GM12878 (cell line): ENCODE measurements around the gene LIMCH1.

Source experiments
- CTCF ChIP-seq, 3 experiments: IDR thresholded peaks in 2 of 3; conservative IDR thresholded peaks in 1 of 3; 2 replicates each; pipeline ENCODE4 v1.5.1; 2011; ENCODE audit warnings: low read depth in 3 of 3, low read length in 3 of 3, mild to moderate bottlenecking in 3 of 3, control low read depth in 2 of 3, moderate library complexity in 2 of 3, inconsistent platforms in 1 of 3, mixed read lengths in 1 of 3; ENCODE audit not compliant: control insufficient read depth in 2 of 3, insufficient read depth in 1 of 3; ENCODE audit errors: extremely low read depth in 1 of 3
- ESRRA ChIP-seq: IDR thresholded peaks from 2 replicates; pipeline ENCODE4 v1.6.1; 2012; ENCODE audit warnings: mild to moderate bottlenecking, low read length, improper control_type of control experiment
- ETV6 ChIP-seq, 2 experiments: fragments of 450-650 bp in 1 of 2; IDR thresholded peaks in 1 of 2; conservative IDR thresholded peaks in 1 of 2; 2 replicates each; pipeline ENCODE4 v1.6.1; 2014; ENCODE audit warnings: antibody characterized with exemption in 1 of 2, borderline replicate concordance in 1 of 2, low read depth in 1 of 2, mild to moderate bottlenecking in 1 of 2, moderate library complexity in 1 of 2
- FOXK2 ChIP-seq: fragments of 450-650 bp; IDR thresholded peaks from 2 replicates; pipeline ENCODE4 v1.6.1; 2017; ENCODE audit warnings: mild to moderate bottlenecking, moderate library complexity
- FOXM1 ChIP-seq: IDR thresholded peaks from 2 replicates; pipeline ENCODE4 v1.6.1; 2012; ENCODE audit warnings: low read depth, mild to moderate bottlenecking, inconsistent platforms, low read length, moderate library complexity
- GABPA ChIP-seq: IDR thresholded peaks from 2 replicates; pipeline ENCODE4 v1.6.1; 2014; ENCODE audit warnings: antibody characterized with exemption, low read depth, mild to moderate bottlenecking, inconsistent platforms
- MEF2A ChIP-seq: IDR thresholded peaks from 2 replicates; pipeline ENCODE4 v1.6.1; 2011; ENCODE audit warnings: low read depth, mild to moderate bottlenecking, low read length, moderate library complexity; ENCODE audit not compliant: insufficient read depth
- MYC ChIP-seq: IDR thresholded peaks from 2 replicates; pipeline ENCODE4 v1.6.1; 2011; ENCODE audit warnings: mild to moderate bottlenecking, low read length, moderate library complexity, inconsistent platforms; ENCODE audit not compliant: insufficient read depth, insufficient replicate concordance, insufficient read length, severe bottlenecking
- NFYB ChIP-seq: IDR thresholded peaks from 2 replicates; pipeline ENCODE4 v1.6.1; 2011; ENCODE audit warnings: low read depth, mild to moderate bottlenecking, low read length, improper control_type of control experiment, moderate library complexity; ENCODE audit not compliant: insufficient read depth
- NR2C2 ChIP-seq: IDR thresholded peaks from 2 replicates; pipeline ENCODE4 v1.6.1; 2011; ENCODE audit warnings: borderline replicate concordance, low read depth; ENCODE audit not compliant: control insufficient read depth, insufficient read length
- NRF1 ChIP-seq: conservative IDR thresholded peaks from 2 replicates; pipeline ENCODE4 v1.6.1; 2011; ENCODE audit warnings: mild to moderate bottlenecking, low read depth, low read length, improper control_type of control experiment
- POLR2A ChIP-seq: IDR thresholded peaks from 2 replicates; pipeline ENCODE4 v1.6.1; 2011; ENCODE audit warnings: low read depth, mild to moderate bottlenecking, low read length
- POLR2AphosphoS5 ChIP-seq: IDR thresholded peaks from 2 replicates; pipeline ENCODE4 v1.6.1; 2011; ENCODE audit warnings: mild to moderate bottlenecking, low read length, inconsistent platforms
- SIN3A ChIP-seq: IDR thresholded peaks from 2 replicates; pipeline ENCODE4 v1.6.1; 2012; ENCODE audit warnings: low read depth, low read length, improper control_type of control experiment

- TF ChIP-seq FOXK2 (no peak), CTCF (IDR thresholded peaks at IDR 0.05 in 2 of 3, conservative IDR thresholded peaks at IDR 0.05 in 1 of 3; ENCODE audit: control insufficient read depth in 2 of 3, extremely low read depth in 1 of 3, insufficient read depth in 1 of 3, low read depth in 3 of 3, low read length in 3 of 3) (no peak), SIN3A (no peak), NRF1 (no peak), MEF2A (no peak), ETV6 (conservative IDR thresholded peaks at IDR 0.05 in 1 of 2, IDR thresholded peaks at IDR 0.05 in 1 of 2; ENCODE audit: borderline replicate concordance in 1 of 2, low read depth in 1 of 2) (no peak), MYC (no peak), POLR2A (no peak), FOXM1 (no peak), NR2C2 (no peak), NFYB (no peak), GABPA (no peak), ESRRA (no peak), POLR2AphosphoS5 (no peak)
Measured at GRCh38 chr4:41696131-41696530, 158.2 kb downstream of the LIMCH1 start.
